ENCODE measurements around the gene PRR23A.

DNA sequence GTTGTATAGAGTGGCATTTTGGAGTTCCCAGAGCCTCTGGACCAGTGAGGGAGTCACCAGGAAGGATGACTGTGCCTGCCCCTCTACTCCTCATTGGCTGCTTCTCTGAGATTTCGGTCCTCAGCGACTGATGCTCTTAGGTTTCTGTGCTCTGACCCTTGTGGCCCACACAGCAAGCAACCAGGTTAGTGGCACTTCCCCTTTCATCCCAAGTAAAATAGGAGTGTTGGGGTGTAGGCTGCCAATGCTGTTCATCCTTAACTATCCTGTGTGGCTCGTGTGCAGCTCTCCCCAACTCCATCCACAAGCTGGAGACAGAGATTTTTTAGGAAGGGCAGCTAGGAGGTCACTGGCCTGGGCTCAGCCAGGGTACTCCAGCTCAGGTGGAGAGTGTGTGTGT, 21.3 kb downstream of the PRR23A start:
- TF ChIP-seq RFX5 (IDR thresholded peaks at IDR 0.05; ENCODE audit: borderline replicate concordance, low read depth, low read length) (no peak), CTCF (IDR thresholded peaks at IDR 0.05; ENCODE audit: control extremely low read depth in 1 of 3, insufficient read depth in 1 of 3, low read depth in 1 of 3, low read length in 3 of 3) (no peak), TEAD4 (IDR thresholded peaks at IDR 0.05; ENCODE audit: low read depth, low read length) (no peak)

Data from H1 (cell line).